ENCODE results near the gene ERCC6L.

ERCC6L gene

DNA sequence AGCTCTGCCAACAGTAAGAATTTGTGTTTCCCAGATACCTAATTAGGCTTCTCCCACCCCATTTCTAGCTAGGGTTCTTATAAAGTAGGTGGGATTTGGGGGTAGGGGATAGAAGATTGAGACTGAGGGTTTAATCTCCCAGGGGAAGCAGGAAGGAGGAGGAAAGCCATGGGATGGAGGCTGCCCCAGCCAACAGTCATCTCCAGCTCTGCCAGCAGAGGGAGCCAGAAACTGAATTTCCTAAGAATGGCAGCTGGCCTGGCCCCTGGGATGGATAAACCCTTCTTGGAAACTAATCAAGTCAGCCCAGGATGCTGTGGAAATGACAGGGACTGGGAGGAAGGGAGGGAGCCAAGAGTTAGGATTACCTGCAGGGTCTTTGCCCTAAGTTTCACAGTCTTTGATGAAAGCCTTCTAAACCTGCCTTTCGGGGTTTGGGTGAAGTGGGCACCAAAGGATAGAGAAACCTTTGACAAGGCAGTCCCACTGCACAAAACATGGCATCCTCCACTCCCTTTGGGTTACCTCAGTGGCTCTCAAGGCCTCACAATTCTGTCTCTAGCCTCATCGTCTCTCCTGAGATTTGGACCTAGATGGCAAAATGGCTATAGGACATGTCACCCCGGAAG is 6.7 kb upstream of the ERCC6L start:
- DNase-seq: peak; percentile 23
- Histone ChIP-seq H3K27ac (ENCODE audit: low read length) (no peak overlapping the region), H4K20me1 (ENCODE audit: insufficient read depth, low read length) (no peaks in the 10 kb centered on the region), H3K36me3 (replicated peaks; ENCODE audit: insufficient read depth, low read length) (no peaks in the 10 kb centered on the region), H3K79me2 (ENCODE audit: low read length) (no peaks in the 10 kb centered on the region), H3K27me3 (replicated peaks; ENCODE audit: insufficient read depth, low read length) (no peaks in the 10 kb centered on the region), H3F3A (ENCODE audit: insufficient read depth, low read length) (no peaks in the 10 kb centered on the region), H3K4me1 (ENCODE audit: low read length) (no peaks in the 10 kb centered on the region), H3K9me3 (replicated peaks; ENCODE audit: insufficient read depth, low read length) (no peaks in the 10 kb centered on the region), H3K9me2 (replicated peaks; ENCODE audit: insufficient read depth, low read length) (no peaks in the 10 kb centered on the region), H3K9ac (ENCODE audit: low read length) (no peak overlapping the region), H3K4me3 (ENCODE audit: low read length) (no peak overlapping the region), H2AFZ (ENCODE audit: low read length) (no peak overlapping the region), H3K4me2 (ENCODE audit: low read depth, low read length) (no peak overlapping the region)
- TF ChIP-seq EZH2 (optimal IDR thresholded peaks at IDR 0.05; ENCODE audit: low read depth, low read length) (no peak), EZH2phosphoT487 (IDR thresholded peaks at IDR 0.05; ENCODE audit: low read length) (no peak)
- TF ChIP-seq, protein P1, sequence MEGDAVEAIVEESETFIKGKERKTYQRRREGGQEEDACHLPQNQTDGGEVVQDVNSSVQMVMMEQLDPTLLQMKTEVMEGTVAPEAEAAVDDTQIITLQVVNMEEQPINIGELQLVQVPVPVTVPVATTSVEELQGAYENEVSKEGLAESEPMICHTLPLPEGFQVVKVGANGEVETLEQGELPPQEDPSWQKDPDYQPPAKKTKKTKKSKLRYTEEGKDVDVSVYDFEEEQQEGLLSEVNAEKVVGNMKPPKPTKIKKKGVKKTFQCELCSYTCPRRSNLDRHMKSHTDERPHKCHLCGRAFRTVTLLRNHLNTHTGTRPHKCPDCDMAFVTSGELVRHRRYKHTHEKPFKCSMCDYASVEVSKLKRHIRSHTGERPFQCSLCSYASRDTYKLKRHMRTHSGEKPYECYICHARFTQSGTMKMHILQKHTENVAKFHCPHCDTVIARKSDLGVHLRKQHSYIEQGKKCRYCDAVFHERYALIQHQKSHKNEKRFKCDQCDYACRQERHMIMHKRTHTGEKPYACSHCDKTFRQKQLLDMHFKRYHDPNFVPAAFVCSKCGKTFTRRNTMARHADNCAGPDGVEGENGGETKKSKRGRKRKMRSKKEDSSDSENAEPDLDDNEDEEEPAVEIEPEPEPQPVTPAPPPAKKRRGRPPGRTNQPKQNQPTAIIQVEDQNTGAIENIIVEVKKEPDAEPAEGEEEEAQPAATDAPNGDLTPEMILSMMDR (IDR thresholded peaks at IDR 0.05; ENCODE audit: low read length): peak; percentile 81

DNA sequence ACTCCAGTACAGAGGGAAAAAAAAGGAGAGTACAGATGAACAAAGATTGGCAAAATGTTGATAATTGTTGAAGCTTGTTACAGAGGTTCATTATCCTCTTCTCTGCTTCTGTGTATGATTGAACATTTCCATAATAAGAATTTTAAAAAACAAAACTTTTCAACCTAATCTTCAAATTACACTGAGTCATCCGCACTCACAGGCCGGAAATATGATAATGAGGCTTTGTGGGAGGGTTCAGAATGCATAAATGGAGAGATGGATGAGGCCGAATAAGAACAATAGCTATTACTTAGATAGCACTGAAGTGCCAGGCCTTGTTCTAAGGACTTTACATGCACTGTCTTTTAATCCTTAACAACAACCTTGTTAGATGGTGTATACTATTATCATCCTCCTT is 4.6 kb upstream of the ERCC6L start:
- Histone ChIP-seq H3K4me1 (ENCODE audit: low read length) (no peaks in the 10 kb centered on the region), H2AFZ (ENCODE audit: low read length) (no peak overlapping the region), H3K9me3 (replicated peaks; ENCODE audit: insufficient read depth, low read length) (no peaks in the 10 kb centered on the region), H3K36me3 (replicated peaks; ENCODE audit: insufficient read depth, low read length) (no peaks in the 10 kb centered on the region), H4K20me1 (ENCODE audit: insufficient read depth, low read length) (no peaks in the 10 kb centered on the region), H3K9ac (ENCODE audit: low read length) (no peak overlapping the region), H3K4me2 (ENCODE audit: low read depth, low read length) (no peak overlapping the region), H3K4me3 (ENCODE audit: low read length) (no peak overlapping the region), H3K27ac (ENCODE audit: low read length) (no peak overlapping the region), H3F3A (ENCODE audit: insufficient read depth, low read length) (no peaks in the 10 kb centered on the region), H3K79me2 (ENCODE audit: low read length) (peaks cover 2% of the 10 kb centered on the region), H3K9me2 (replicated peaks; ENCODE audit: insufficient read depth, low read length) (no peaks in the 10 kb centered on the region), H3K27me3 (replicated peaks; ENCODE audit: insufficient read depth, low read length) (no peaks in the 10 kb centered on the region)
- no peak for DNase-seq
- TF ChIP-seq EZH2 (optimal IDR thresholded peaks at IDR 0.05; ENCODE audit: low read depth, low read length) (no peak), EZH2phosphoT487 (IDR thresholded peaks at IDR 0.05; ENCODE audit: low read length) (no peak)
- TF ChIP-seq, protein P1 (IDR thresholded peaks at IDR 0.05; ENCODE audit: low read length): no peak

- no peak overlapping the region for H3K4me2 ChIP-seq (ENCODE audit: low read depth, low read length)
- no peaks in the 10 kb centered on the region for H3K4me1 ChIP-seq (ENCODE audit: low read length)
- H3K9me2 ChIP-seq (replicated peaks; ENCODE audit: insufficient read depth, low read length): no peaks in the 10 kb centered on the region
- H3K27me3 ChIP-seq (replicated peaks; ENCODE audit: insufficient read depth, low read length): no peaks in the 10 kb centered on the region
- peaks cover 20% of the 10 kb centered on the region for H3K79me2 ChIP-seq (ENCODE audit: low read length)
- H3F3A ChIP-seq (ENCODE audit: insufficient read depth, low read length): no peaks in the 10 kb centered on the region
- TF ChIP-seq EZH2 (optimal IDR thresholded peaks at IDR 0.05; ENCODE audit: low read depth, low read length): no peak
- no peaks in the 10 kb centered on the region for H3K9me3 ChIP-seq (replicated peaks; ENCODE audit: insufficient read depth, low read length)
- H3K36me3 ChIP-seq (replicated peaks; ENCODE audit: insufficient read depth, low read length): no peaks in the 10 kb centered on the region
- H3K4me3 ChIP-seq (ENCODE audit: low read length): no peak overlapping the region
- H3K27ac ChIP-seq (ENCODE audit: low read length): no peak overlapping the region
- H3K9ac ChIP-seq (ENCODE audit: low read length): no peak overlapping the region
- H4K20me1 ChIP-seq (ENCODE audit: insufficient read depth, low read length): no peaks in the 10 kb centered on the region
- no peak overlapping the region for H2AFZ ChIP-seq (ENCODE audit: low read length)
- no peak for DNase-seq
Observed at GRCh38 chrX:72240976-72241375, 2.1 kb upstream of the ERCC6L start.

- no peak overlapping the region for H3K27ac ChIP-seq (ENCODE audit: low read length)
- H3K27me3 ChIP-seq (replicated peaks; ENCODE audit: insufficient read depth, low read length): no peaks in the 10 kb centered on the region
- peak overlapping the region; percentile 47; the same call in 1 of the 2 replicates for H3K9ac ChIP-seq (ENCODE audit: low read length)
- no peaks in the 10 kb centered on the region for H3K9me3 ChIP-seq (replicated peaks; ENCODE audit: insufficient read depth, low read length)
- no peaks in the 10 kb centered on the region for H4K20me1 ChIP-seq (ENCODE audit: insufficient read depth, low read length)
- TF ChIP-seq, protein P1 (IDR thresholded peaks at IDR 0.05; ENCODE audit: low read length): no peak
- TF ChIP-seq EZH2phosphoT487 (IDR thresholded peaks at IDR 0.05; ENCODE audit: low read length) (no peak), EZH2 (optimal IDR thresholded peaks at IDR 0.05; ENCODE audit: low read depth, low read length) (no peak)
- no peak for DNase-seq
- no peaks in the 10 kb centered on the region for H3K9me2 ChIP-seq (replicated peaks; ENCODE audit: insufficient read depth, low read length)
- H3K4me1 ChIP-seq (ENCODE audit: low read length): no peaks in the 10 kb centered on the region
- H3K4me3 ChIP-seq (ENCODE audit: low read length): peak overlapping the region; percentile 66
- H3F3A ChIP-seq (ENCODE audit: insufficient read depth, low read length): no peaks in the 10 kb centered on the region
- peaks cover 24% of the 10 kb centered on the region for H3K79me2 ChIP-seq (ENCODE audit: low read length)
- peak overlapping the region; percentile 78 for H3K4me2 ChIP-seq (ENCODE audit: low read depth, low read length)
- no peaks in the 10 kb centered on the region for H3K36me3 ChIP-seq (replicated peaks; ENCODE audit: insufficient read depth, low read length)
- H2AFZ ChIP-seq (ENCODE audit: low read length): no peak overlapping the region
Observed at GRCh38 chrX:72238183-72238582, 644 bp downstream of the ERCC6L start.
